ENCODE measurements around the gene HAGH. TPM values are rescaled to one million over a fixed set of nuclear protein-coding genes. Genes with fewer than 3 reads are reported as not detected.

HAGH gene
- total RNA-seq, 5 donors from 2014 or later (not counting 1 experiment from before 2014, with no cell fraction given) = 37.6 to 102 (median 70.7) TPM

- no peak within 1 kb of the TSS for H3K4me3 Mint-ChIP-seq
- no peak for ATAC-seq (replicated peaks in 1 of 4)
- POLR2A ChIA-PET = no interaction called here
Observed at GRCh38 chr16:1793578-1794220, 32.9 kb downstream of the HAGH start, which contains the start of gene IGFALS. Gene IGFALS (minus strand): TSS chr16:1793705. CDS start chr16:1793652, 53 bp downstream.

GRCh38 chr16:1792836-1793577 is 33.6 kb downstream of the HAGH start:
- H3K9me3 ChIP-seq = no peaks in the 10 kb centered on the region

More at GRCh38 chr16:1793578-1794220, 32.9 kb downstream of the HAGH start, which contains the start of gene IGFALS:
- no peaks in the 10 kb centered on the region for H3K27me3 Mint-ChIP-seq
- H3K27me3 ChIP-seq (replicated peaks in 1 of 2; ENCODE audit: control insufficient read depth in 2 of 2, extremely low read depth in 1 of 2, insufficient read depth in 2 of 2, low read length in 1 of 2) = no peaks in the 10 kb centered on the region
- H3K9me3 Mint-ChIP-seq = no peaks in the 10 kb centered on the region
- DNase-seq = no peak
- H3K27ac Mint-ChIP-seq = no peak within 1 kb of the TSS
- no peak within 1 kb of the TSS for H3K4me3 ChIP-seq (ENCODE audit: control insufficient read depth in 1 of 2, extremely low read depth in 1 of 2, low read length in 1 of 2)
- peaks cover 5% of the 10 kb centered on the region for H3K36me3 Mint-ChIP-seq
- H3K27ac ChIP-seq (ENCODE audit: low read length) = no peak within 1 kb of the TSS
- H3K4me1 ChIP-seq (ENCODE audit: control insufficient read depth in 1 of 2, extremely low read depth in 1 of 2, insufficient read depth in 2 of 2, low read length in 2 of 2) = peaks cover 0 to 6% of the 10 kb centered on the region in 2 experiments
- no peaks in the 10 kb centered on the region for H3K9me3 ChIP-seq
- 87% methylated on average over 26 of the region's 28 CpGs for WGBS (ENCODE audit: insufficient coverage)
- peaks cover 11 to 17% of the 10 kb centered on the region in 2 donors for H3K36me3 ChIP-seq (ENCODE audit: control insufficient read depth in 2 of 2, extremely low read depth in 1 of 2, insufficient read depth in 1 of 2, low read length in 1 of 2)
- CTCF ChIA-PET = no interaction called here
- peaks cover 0 to 4% (median 1%) of the 10 kb centered on the region in 3 donors for H3K4me1 Mint-ChIP-seq

GRCh38 chr16:1791943-1792812 is 34.4 kb downstream of the HAGH start:
- ATAC-seq (replicated peaks in 1 of 4) = no peak
- Mint-ChIP-seq H3K27me3 (no peaks in the 10 kb centered on the region), H3K36me3 (peaks cover 5% of the 10 kb centered on the region), H3K27ac (no peak overlapping the region), H3K4me3 (no peak overlapping the region), H3K4me1 (peaks cover 0 to 4% (median 1%) of the 10 kb centered on the region in 3 donors), H3K9me3 (no peaks in the 10 kb centered on the region)
- WGBS (ENCODE audit: insufficient coverage) = 96% methylated on average over 54 of the region's 59 CpGs
- CTCF ChIA-PET = no interaction called here
- no peaks in the 10 kb centered on the region for H3K27me3 ChIP-seq (replicated peaks in 1 of 2; ENCODE audit: control insufficient read depth in 2 of 2, extremely low read depth in 1 of 2, insufficient read depth in 2 of 2, low read length in 1 of 2)
- no peak overlapping the region for H3K4me3 ChIP-seq (ENCODE audit: control insufficient read depth in 1 of 2, extremely low read depth in 1 of 2, low read length in 1 of 2)
- no peak for DNase-seq
- no peaks in the 10 kb centered on the region for H3K9me3 ChIP-seq
- POLR2A ChIA-PET = interaction anchor here in 1 of 2 donors (0.6 kb wide), 1 partner anchor 135 kb away, joined by 5 read pairs; no protein-coding TSS in a partner anchor
- no peak overlapping the region for H3K27ac ChIP-seq (ENCODE audit: low read length)
- peaks cover 14 to 32% of the 10 kb centered on the region in 2 donors for H3K36me3 ChIP-seq (ENCODE audit: control insufficient read depth in 2 of 2, extremely low read depth in 1 of 2, insufficient read depth in 1 of 2, low read length in 1 of 2)
- peaks cover 0 to 9% of the 10 kb centered on the region in 2 experiments for H3K4me1 ChIP-seq (ENCODE audit: control insufficient read depth in 1 of 2, extremely low read depth in 1 of 2, insufficient read depth in 2 of 2, low read length in 2 of 2)

More at GRCh38 chr16:1792836-1793577, 33.6 kb downstream of the HAGH start:
- no peak for DNase-seq
- Histone ChIP-seq H3K4me1 (ENCODE audit: control insufficient read depth in 1 of 2, extremely low read depth in 1 of 2, insufficient read depth in 2 of 2, low read length in 2 of 2) (peaks cover 0 to 7% of the 10 kb centered on the region in 2 experiments), H3K36me3 (ENCODE audit: control insufficient read depth in 2 of 2, extremely low read depth in 1 of 2, insufficient read depth in 1 of 2, low read length in 1 of 2) (peaks cover 12 to 24% of the 10 kb centered on the region in 2 donors), H3K27me3 (replicated peaks in 1 of 2; ENCODE audit: control insufficient read depth in 2 of 2, extremely low read depth in 1 of 2, insufficient read depth in 2 of 2, low read length in 1 of 2) (no peaks in the 10 kb centered on the region), H3K4me3 (ENCODE audit: control insufficient read depth in 1 of 2, extremely low read depth in 1 of 2, low read length in 1 of 2) (no peak overlapping the region), H3K27ac (ENCODE audit: low read length) (no peak overlapping the region)
- Mint-ChIP-seq H3K36me3 (peaks cover 5% of the 10 kb centered on the region), H3K9me3 (no peaks in the 10 kb centered on the region), H3K4me1 (peaks cover 0 to 4% (median 1%) of the 10 kb centered on the region in 3 donors), H3K27me3 (no peaks in the 10 kb centered on the region), H3K27ac (no peak overlapping the region), H3K4me3 (no peak overlapping the region)
- no peak for ATAC-seq (replicated peaks in 1 of 4)
- POLR2A ChIA-PET = interaction anchor here in 1 of 2 donors (0.6 kb wide), 1 partner anchor 134 kb away, joined by 5 read pairs; no protein-coding TSS in a partner anchor
- 96% methylated on average over 32 of the region's 33 CpGs for WGBS (ENCODE audit: insufficient coverage)
- CTCF ChIA-PET = no interaction called here

- Histone ChIP-seq H3K36me3 (ENCODE audit: control insufficient read depth in 2 of 2, extremely low read depth in 1 of 2, insufficient read depth in 1 of 2, low read length in 1 of 2) (peaks cover 19 to 40% of the 10 kb centered on the region in 2 donors), H3K9me3 (no peaks in the 10 kb centered on the region), H3K27ac (ENCODE audit: low read length) (no peak overlapping the region), H3K4me1 (ENCODE audit: control insufficient read depth in 1 of 2, extremely low read depth in 1 of 2, insufficient read depth in 2 of 2, low read length in 2 of 2) (peaks cover 0 to 13% of the 10 kb centered on the region in 2 experiments), H3K27me3 (replicated peaks in 1 of 2; ENCODE audit: control insufficient read depth in 2 of 2, extremely low read depth in 1 of 2, insufficient read depth in 2 of 2, low read length in 1 of 2) (no peaks in the 10 kb centered on the region), H3K4me3 (ENCODE audit: control insufficient read depth in 1 of 2, extremely low read depth in 1 of 2, low read length in 1 of 2) (no peak overlapping the region)
- H3K27ac Mint-ChIP-seq = no peak overlapping the region
- peaks cover 5% of the 10 kb centered on the region for H3K36me3 Mint-ChIP-seq
- ChIA-PET CTCF (no interaction called here), POLR2A (no interaction called here)
- no peak overlapping the region for H3K4me3 Mint-ChIP-seq
- no peak for DNase-seq
- H3K27me3 Mint-ChIP-seq = no peaks in the 10 kb centered on the region
- no peak for ATAC-seq (replicated peaks in 1 of 4)
- H3K4me1 Mint-ChIP-seq = peaks cover 0 to 4% (median 1%) of the 10 kb centered on the region in 3 donors
- 95% methylated on average over 53 of the region's 53 CpGs for WGBS (ENCODE audit: insufficient coverage)
- no peaks in the 10 kb centered on the region for H3K9me3 Mint-ChIP-seq
Observed at GRCh38 chr16:1791256-1791942, 35.2 kb downstream of the HAGH start.

- Histone ChIP-seq H3K27me3 (replicated peaks in 1 of 2; ENCODE audit: control insufficient read depth in 2 of 2, extremely low read depth in 1 of 2, insufficient read depth in 2 of 2, low read length in 1 of 2) (no peaks in the 10 kb centered on the region), H3K9me3 (no peaks in the 10 kb centered on the region), H3K36me3 (ENCODE audit: control insufficient read depth in 2 of 2, extremely low read depth in 1 of 2, insufficient read depth in 1 of 2, low read length in 1 of 2) (peaks cover 19 to 43% of the 10 kb centered on the region in 2 donors), H3K4me1 (ENCODE audit: control insufficient read depth in 1 of 2, extremely low read depth in 1 of 2, insufficient read depth in 2 of 2, low read length in 2 of 2) (peaks cover 0 to 19% of the 10 kb centered on the region in 2 experiments), H3K4me3 (ENCODE audit: control insufficient read depth in 1 of 2, extremely low read depth in 1 of 2, low read length in 1 of 2) (no peak overlapping the region), H3K27ac (ENCODE audit: low read length) (no peak overlapping the region)
- 97% methylated on average over 38 of the region's 44 CpGs for WGBS (ENCODE audit: insufficient coverage)
- peaks cover 2 to 5% (median 4%) of the 10 kb centered on the region in 3 donors for H3K4me1 Mint-ChIP-seq
- no peaks in the 10 kb centered on the region for H3K27me3 Mint-ChIP-seq
- H3K9me3 Mint-ChIP-seq = no peaks in the 10 kb centered on the region
- ATAC-seq (replicated peaks in 1 of 4) (no peak), DNase-seq (no peak)
- H3K4me3 Mint-ChIP-seq = no peak overlapping the region
- H3K27ac Mint-ChIP-seq = no peak overlapping the region
- ChIA-PET POLR2A (no interaction called here), CTCF (no interaction called here)
- H3K36me3 Mint-ChIP-seq = peaks cover 5% of the 10 kb centered on the region
Observed at GRCh38 chr16:1790611-1791255, 35.9 kb downstream of the HAGH start.

Data from T-cell (primary cell).